K562 (cell line): ENCODE results near the gene MOCOS. TPM values are rescaled to one million over a fixed set of nuclear protein-coding genes. Genes with fewer than 3 reads are reported as not detected.

Source experiments
- ATAC-seq: fragments of 200-7000 bp; cut with Tn5 transposase; 3 replicates; pipeline ENCODE4 v1.9.1; 2020; ENCODE audit warnings: moderate library complexity
- BruUV-seq: library from RNA; stranded (reverse); fragments of 400-500 nt; replicated peaks from 2 replicates; lab custom pipeline; 2021; lab: Mats Ljungman, UMichigan
- CTCF ChIA-PET: fragments of 300-600 bp; formaldehyde crosslinking; extraction: SDS; loops from one replicate; lab custom pipeline; 2021; ENCODE audit warnings: low intra/inter-chr PET ratio; lab: Yijun Ruan, JAX
- POLR2A ChIA-PET: fragments of 300-600, 350-650 bp; sonication (Branson Sonifier 250); formaldehyde crosslinking; extraction: SDS; loops from one replicate; lab custom pipeline; 2021; ENCODE audit warnings: antibody characterized with exemption, inconsistent platforms; lab: Yijun Ruan, JAX
- DNase-seq, 4 experiments: peaks; one replicate each; pipeline versions ENCODE4 v3.0.0 to v3.0.0-alpha.2; 2011 to 2018; ENCODE audit warnings: low spot score in 3 of 4, mixed read lengths in 3 of 4; ENCODE audit errors: extremely low read depth in 1 of 4
- FAIRE-seq: peaks from 2 replicates; lab custom pipeline; 2011; peaks lifted over from hg19 to GRCh38; lab: Jason Lieb, UNC
- H2AFZ ChIP-seq: 2 replicates; pipeline ENCODE4 v1.6.0; 2011; ENCODE audit warnings: low read depth, low read length, control low read depth, inconsistent platforms
- H3K27ac ChIP-seq: fragments of 200-600 bp; 3 replicates; pipeline ENCODE4 v1.8.0; 2011; ENCODE audit warnings: low read depth, mild to moderate bottlenecking, control low read depth, inconsistent platforms, low read length, moderate library complexity, mixed read lengths; ENCODE audit errors: extremely low read depth
- H3K27me3 ChIP-seq, 2 experiments: fragments of 300-600 bp in 1 of 2; 2 replicates in 1 of 2; 3 replicates in 1 of 2; pipeline versions ENCODE4 v1.6.0 to v1.8.0; 2011; ENCODE audit warnings: inconsistent platforms in 2 of 2, low read length in 2 of 2, mild to moderate bottlenecking in 1 of 2, mixed read lengths in 1 of 2, moderate library complexity in 1 of 2; ENCODE audit not compliant: control insufficient read depth in 2 of 2, insufficient read depth in 2 of 2
- H3K36me3 ChIP-seq: fragments of 300-600 bp; 3 replicates; pipeline ENCODE4 v1.8.0; 2011; ENCODE audit warnings: mild to moderate bottlenecking, low read length, inconsistent platforms; ENCODE audit not compliant: control insufficient read depth, insufficient read depth
- H3K4me1 ChIP-seq, 2 experiments: fragments of 200-600 bp in 1 of 2; replicated peaks in 1 of 2; 2 replicates in 1 of 2; 3 replicates in 1 of 2; pipeline versions ENCODE4 v1.5.1 to v1.8.0; 2011; ENCODE audit warnings: inconsistent platforms in 2 of 2, low read length in 2 of 2, mild to moderate bottlenecking in 1 of 2, mixed read lengths in 1 of 2, moderate library complexity in 1 of 2; ENCODE audit not compliant: control insufficient read depth in 2 of 2, insufficient read depth in 2 of 2
- H3K4me2 ChIP-seq: 2 replicates; pipeline ENCODE4 v1.6.1; 2011; ENCODE audit warnings: low read length, control low read depth, inconsistent platforms, mixed read lengths; ENCODE audit not compliant: insufficient read depth
- H3K4me3 ChIP-seq: fragments of 200-600 bp; sonication (generic), shearing (Covaris generic); 2 replicates; pipeline ENCODE4 v1.5.1; 2016; ENCODE audit warnings: control low read depth, inconsistent platforms
- H3K79me2 ChIP-seq: fragments of 200-600 bp; 3 replicates; pipeline ENCODE4 v1.8.0; 2011; ENCODE audit warnings: low read length, inconsistent platforms; ENCODE audit not compliant: control insufficient read depth, insufficient read depth
- H3K9ac ChIP-seq, 2 experiments: 2 replicates each; pipeline versions ENCODE4 v1.6.0 to v1.6.1; 2011; ENCODE audit warnings: low read depth in 2 of 2, low read length in 2 of 2, control low read depth in 1 of 2, inconsistent platforms in 1 of 2, mild to moderate bottlenecking in 1 of 2, mixed read lengths in 1 of 2; ENCODE audit not compliant: insufficient read depth in 1 of 2
- H3K9me1 ChIP-seq: one replicate; pipeline ENCODE4 v1.6.0; 2011; ENCODE audit warnings: inconsistent platforms, mild to moderate bottlenecking, low read length, moderate library complexity; ENCODE audit not compliant: control insufficient read depth, insufficient read depth
- H3K9me3 ChIP-seq: replicated peaks from 2 replicates; pipeline ENCODE4 v1.5.1; 2011; ENCODE audit warnings: low read depth, low read length, inconsistent platforms; ENCODE audit not compliant: control insufficient read depth, insufficient read depth
- H4K20me1 ChIP-seq: replicated peaks from 2 replicates; pipeline ENCODE4 v1.6.1; 2011; ENCODE audit warnings: low read length, inconsistent platforms, mixed read lengths; ENCODE audit not compliant: control insufficient read depth, insufficient read depth
- BRF1 ChIP-seq: IDR thresholded peaks from 3 replicates; pipeline ENCODE4 v1.6.1; 2011; ENCODE audit warnings: borderline replicate concordance, mild to moderate bottlenecking; ENCODE audit not compliant: insufficient read length; ENCODE audit errors: extremely low read depth
- EWSR1 ChIP-seq: fragments of 450-650 bp; IDR thresholded peaks from 2 replicates; pipeline ENCODE4 v1.6.1; 2018; ENCODE audit warnings: borderline replicate concordance, mild to moderate bottlenecking, low read depth, moderate library complexity; ENCODE audit not compliant: partially characterized antibody
- FOS ChIP-seq: IDR thresholded peaks from 3 replicates; pipeline ENCODE4 v1.6.1; 2011; ENCODE audit not compliant: insufficient read length; ENCODE audit errors: extremely low read depth
- GABPB2 ChIP-seq: fragments of 250-450 bp; sonication (Bioruptor Pico); conservative IDR thresholded peaks from 2 replicates; pipeline ENCODE4 v1.5.1; 2021; ENCODE audit warnings: mild to moderate bottlenecking
- GMEB1 ChIP-seq: fragments of 250-450 bp; sonication (Bioruptor Pico); IDR thresholded peaks from 2 replicates; pipeline ENCODE4 v1.4.0; 2020; ENCODE audit warnings: mild to moderate bottlenecking
- JUND ChIP-seq, 2 experiments: IDR thresholded peaks; 2 replicates in 1 of 2; 3 replicates in 1 of 2; pipeline ENCODE4 v1.6.1; 2011; ENCODE audit warnings: borderline replicate concordance in 2 of 2, low read depth in 2 of 2, low read length in 2 of 2, improper control_type of control experiment in 1 of 2, missing biosample characterization in 1 of 2, missing genetic modification characterization in 1 of 2, missing genetic modification reagents in 1 of 2
- LEF1 ChIP-seq: fragments of 450-650 bp; IDR thresholded peaks from 2 replicates; pipeline ENCODE4 v1.6.1; 2016; ENCODE audit warnings: mild to moderate bottlenecking
- NFYB ChIP-seq: IDR thresholded peaks from 2 replicates; pipeline ENCODE4 v1.6.1; 2011; ENCODE audit warnings: mild to moderate bottlenecking, moderate library complexity; ENCODE audit not compliant: insufficient read length; ENCODE audit errors: extremely low read depth
- RBFOX2 ChIP-seq: fragments of 200-400 bp; formaldehyde crosslinking; IDR thresholded peaks from 2 replicates; pipeline ENCODE4 v1.6.1; 2017; ENCODE audit warnings: low read depth, mild to moderate bottlenecking, low read length, moderate library complexity
- SMARCA5 ChIP-seq: fragments of 450-650 bp; IDR thresholded peaks from 2 replicates; pipeline ENCODE4 v1.6.1; 2016
- STAT5A ChIP-seq: IDR thresholded peaks from 2 replicates; pipeline ENCODE4 v1.6.1; 2012; ENCODE audit warnings: low read length, inconsistent platforms, borderline replicate concordance
- TEAD1 ChIP-seq, 2 experiments: fragments of 450-650 bp in 1 of 2; sonication (generic) in 1 of 2; formaldehyde crosslinking; IDR thresholded peaks; 2 replicates each; pipeline versions ENCODE4 v1.4.0 to v1.8.0; 2020 to 2022; ENCODE audit warnings: mild to moderate bottlenecking in 2 of 2, missing genetic modification reagents in 1 of 2
- THRAP3 ChIP-seq: fragments of 450-650 bp; IDR thresholded peaks from 2 replicates; pipeline ENCODE4 v1.6.1; 2016; ENCODE audit warnings: mild to moderate bottlenecking, inconsistent platforms, borderline replicate concordance
- ZNF316 ChIP-seq: fragments of 450-650 bp; IDR thresholded peaks from 2 replicates; pipeline ENCODE4 v1.6.1; 2016
- ZNF445 ChIP-seq: fragments of 250-450 bp; sonication (Bioruptor Pico); IDR thresholded peaks from 2 replicates; pipeline ENCODE4 v1.4.0; 2020; ENCODE audit warnings: low read depth, mild to moderate bottlenecking, moderate library complexity
- WGBS: fragments of 100-300 bp; shearing (Covaris generic); methylation state at CpG from one replicate; pipeline ENCODE4 v1.1.6; 2016; ENCODE audit warnings: low coverage, mixed read lengths; ENCODE audit not compliant: insufficient coverage; ENCODE audit errors: missing lambda C conversion rate; 5-methylcytosine and 5-hydroxymethylcytosine counted together
- in situ Hi-C: fragments of 300-500 bp; cut with MboI; formaldehyde crosslinking; loops from 4 replicates; pipeline ENCODE4 v1.15.0; 2018; ENCODE audit warnings: inconsistent platforms, mixed read lengths
- intact Hi-C: fragments of 100-400 bp; cut with micrococcal nuclease; formaldehyde crosslinking; loops from 2 replicates; pipeline ENCODE4 v1.14.2; 2022
- polyA plus RNA-seq, 8 experiments: library from polyadenylated mRNA; depleted of rRNA in 4 of 8; stranded (reverse) in 5 of 8; unstranded in 3 of 8; fragments of >200 nt; fragmentation: Nextera tagmentation in 2 of 8; fragmentation: Illumina TruSeq in 1 of 8; extraction: Ambion mirVana in 2 of 8; extraction: Trizol in 1 of 8; gene quantifications; 2 replicates each; pipeline versions ENCODE4 v1.2.1 to v1.2.3, GENCODE V29; 2011 to 2014; ENCODE audit warnings: inconsistent platforms in 1 of 8, missing spikeins in 1 of 8
- total RNA-seq, 7 experiments: library from RNA; depleted of rRNA in 6 of 7; stranded (reverse); fragments of >200 nt in 6 of 7; fragmentation: Illumina TruSeq in 2 of 7; extraction: Trizol in 2 of 7; gene quantifications; 2 replicates each; pipeline versions ENCODE4 v1.2.1 to v1.2.3, GENCODE V29; 2011 to 2021; ENCODE audit warnings: low replicate concordance in 1 of 7
- TF ChIP-seq, protein P1 (sequence below): fragments of 450-650 bp; conservative IDR thresholded peaks from 2 replicates; pipeline ENCODE4 v1.6.1; 2016; ENCODE audit warnings: missing genetic modification characterization, low read depth, mild to moderate bottlenecking, missing compliant biosample characterization, moderate library complexity
- TF ChIP-seq, protein P2 (sequence below): sonication (generic); formaldehyde crosslinking; IDR thresholded peaks from 2 replicates; pipeline ENCODE4 v1.8.0; 2022; ENCODE audit warnings: missing genetic modification reagents, mild to moderate bottlenecking, borderline replicate concordance
- TF ChIP-seq, protein P3 (sequence below): fragments of 250-450 bp; sonication (Bioruptor Pico); IDR thresholded peaks from 2 replicates; pipeline ENCODE4 v1.5.0; 2021

MOCOS gene
- total and polyA plus RNA-seq, 9 of the 15 experiments (the other 6 are each of a cell fraction or from before 2014, with no cell fraction given) = 4.5 to 12.4 (median 9.1) TPM

- Histone ChIP-seq H3K4me2 (no peak overlapping the region), H3K4me1 (peaks cover 12 to 31% of the 10 kb centered on the region in 2 experiments; a peak in 4 of 5 replicates), H3K27me3 (no peaks in the 10 kb centered on the region), H3K9ac (0 out of 4 replicates have a peak overlapping the region, but pooled peaks of 1 of the 2 experiments have one; percentile 4), H3K36me3 (peaks cover 14% of the 10 kb centered on the region; the same call in 2 of the 3 replicates), H2AFZ (no peak overlapping the region), H3K27ac (no peak overlapping the region)
- in situ Hi-C loops = no loop called here
- ChIA-PET CTCF (no interaction called here), POLR2A (interaction anchor here (1.0 to 3.3 kb wide), 3 partner anchors 10 to 59 kb away, joined by 4 to 35 read pairs (median 5); no protein-coding TSS in a partner anchor)
- WGBS = 59% methylated on average over 4 of the region's 4 CpGs
- TF ChIP-seq SMARCA5 (no peak), FOS (no peak), JUND (IDR thresholded peaks at IDR 0.05; ENCODE audit: borderline replicate concordance, low read depth, low read length) (no peak), JUND (tag; IDR thresholded peaks at IDR 0.05; ENCODE audit: borderline replicate concordance, low read depth, low read length) (no peak), NFYB (no peak), EWSR1 (no peak), GMEB1 (CRISPR knock-in tag) (no peak), ZNF445 (CRISPR knock-in tag) (no peak), ZNF316 (no peak), RBFOX2 (no peak), BRF1 (no peak), GABPB2 (CRISPR knock-in tag) (no peak), STAT5A (no peak), TEAD1 (CRISPR knock-in tag; IDR thresholded peaks at IDR 0.05) (no peak), THRAP3 (no peak), LEF1 (no peak)
- TF ChIP-seq, protein P1, sequence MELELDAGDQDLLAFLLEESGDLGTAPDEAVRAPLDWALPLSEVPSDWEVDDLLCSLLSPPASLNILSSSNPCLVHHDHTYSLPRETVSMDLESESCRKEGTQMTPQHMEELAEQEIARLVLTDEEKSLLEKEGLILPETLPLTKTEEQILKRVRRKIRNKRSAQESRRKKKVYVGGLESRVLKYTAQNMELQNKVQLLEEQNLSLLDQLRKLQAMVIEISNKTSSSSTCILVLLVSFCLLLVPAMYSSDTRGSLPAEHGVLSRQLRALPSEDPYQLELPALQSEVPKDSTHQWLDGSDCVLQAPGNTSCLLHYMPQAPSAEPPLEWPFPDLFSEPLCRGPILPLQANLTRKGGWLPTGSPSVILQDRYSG = no peak
- TF ChIP-seq, protein P2, sequence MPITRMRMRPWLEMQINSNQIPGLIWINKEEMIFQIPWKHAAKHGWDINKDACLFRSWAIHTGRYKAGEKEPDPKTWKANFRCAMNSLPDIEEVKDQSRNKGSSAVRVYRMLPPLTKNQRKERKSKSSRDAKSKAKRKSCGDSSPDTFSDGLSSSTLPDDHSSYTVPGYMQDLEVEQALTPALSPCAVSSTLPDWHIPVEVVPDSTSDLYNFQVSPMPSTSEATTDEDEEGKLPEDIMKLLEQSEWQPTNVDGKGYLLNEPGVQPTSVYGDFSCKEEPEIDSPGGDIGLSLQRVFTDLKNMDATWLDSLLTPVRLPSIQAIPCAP = no peak
- TF ChIP-seq, protein P3, sequence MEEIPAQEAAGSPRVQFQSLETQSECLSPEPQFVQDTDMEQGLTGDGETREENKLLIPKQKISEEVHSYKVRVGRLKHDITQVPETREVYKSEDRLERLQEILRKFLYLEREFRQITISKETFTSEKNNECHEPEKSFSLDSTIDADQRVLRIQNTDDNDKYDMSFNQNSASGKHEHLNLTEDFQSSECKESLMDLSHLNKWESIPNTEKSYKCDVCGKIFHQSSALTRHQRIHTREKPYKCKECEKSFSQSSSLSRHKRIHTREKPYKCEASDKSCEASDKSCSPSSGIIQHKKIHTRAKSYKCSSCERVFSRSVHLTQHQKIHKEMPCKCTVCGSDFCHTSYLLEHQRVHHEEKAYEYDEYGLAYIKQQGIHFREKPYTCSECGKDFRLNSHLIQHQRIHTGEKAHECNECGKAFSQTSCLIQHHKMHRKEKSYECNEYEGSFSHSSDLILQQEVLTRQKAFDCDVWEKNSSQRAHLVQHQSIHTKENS (CRISPR knock-in tag) = no peak
- TF ChIP-seq, all 486 proteins: peak for 0
- DNase-seq (no peak), FAIRE-seq (no peak), ATAC-seq (no peak)
- Histone ChIP-seq H4K20me1 (no peaks in the 10 kb centered on the region), H3K4me3 (no peak overlapping the region), H3K9me1 (no peaks in the 10 kb centered on the region), H3K79me2 (peaks cover 22% of the 10 kb centered on the region), H3K9me3 (no peaks in the 10 kb centered on the region)
- BruUV-seq = no TSS peak
- intact Hi-C loops = no loop called here
Observed at GRCh38 chr18:36189486-36189885, 2.2 kb downstream of the MOCOS start.
